ENCODE results near the gene ZFAND4. TPM values are rescaled to one million over a fixed set of nuclear protein-coding genes. Genes with fewer than 3 reads are reported as not detected.

ZFAND4 gene
- total RNA-seq, 1 donor from 2014 or later, result 18.7 TPM

DNA sequence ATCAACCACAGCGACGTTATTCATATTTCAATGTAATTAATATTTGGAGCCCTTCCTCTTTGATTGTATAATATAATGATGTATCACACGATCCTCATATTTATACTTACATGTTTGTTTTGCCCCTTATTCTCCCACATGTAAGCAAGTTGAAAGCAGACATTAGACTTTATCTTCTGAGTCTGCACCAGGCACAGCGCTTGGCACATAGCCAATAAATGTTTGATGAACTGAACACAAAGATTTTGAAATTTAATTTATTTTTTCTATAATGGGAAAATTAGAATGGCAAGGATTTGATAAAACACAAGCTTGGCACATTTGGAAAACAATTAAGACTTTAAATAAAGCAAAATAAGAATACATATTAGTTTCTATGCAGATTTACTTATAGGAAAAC is 31.6 kb downstream of the ZFAND4 start:
- H3K4me1 ChIP-seq, result no peaks in the 10 kb centered on the region
- DNase-seq, result no peak
- H3K4me3 ChIP-seq, result no peak overlapping the region
- ATAC-seq, result no peak
- no peaks in the 10 kb centered on the region for H3K36me3 ChIP-seq
- H3K27me3 ChIP-seq, result no peaks in the 10 kb centered on the region
- intact Hi-C loops (cut with DNase I), result no loop called here
- H3K27ac ChIP-seq, result no peak overlapping the region
- H3K9me3 ChIP-seq, result no peaks in the 10 kb centered on the region
- TF ChIP-seq, protein P1, sequence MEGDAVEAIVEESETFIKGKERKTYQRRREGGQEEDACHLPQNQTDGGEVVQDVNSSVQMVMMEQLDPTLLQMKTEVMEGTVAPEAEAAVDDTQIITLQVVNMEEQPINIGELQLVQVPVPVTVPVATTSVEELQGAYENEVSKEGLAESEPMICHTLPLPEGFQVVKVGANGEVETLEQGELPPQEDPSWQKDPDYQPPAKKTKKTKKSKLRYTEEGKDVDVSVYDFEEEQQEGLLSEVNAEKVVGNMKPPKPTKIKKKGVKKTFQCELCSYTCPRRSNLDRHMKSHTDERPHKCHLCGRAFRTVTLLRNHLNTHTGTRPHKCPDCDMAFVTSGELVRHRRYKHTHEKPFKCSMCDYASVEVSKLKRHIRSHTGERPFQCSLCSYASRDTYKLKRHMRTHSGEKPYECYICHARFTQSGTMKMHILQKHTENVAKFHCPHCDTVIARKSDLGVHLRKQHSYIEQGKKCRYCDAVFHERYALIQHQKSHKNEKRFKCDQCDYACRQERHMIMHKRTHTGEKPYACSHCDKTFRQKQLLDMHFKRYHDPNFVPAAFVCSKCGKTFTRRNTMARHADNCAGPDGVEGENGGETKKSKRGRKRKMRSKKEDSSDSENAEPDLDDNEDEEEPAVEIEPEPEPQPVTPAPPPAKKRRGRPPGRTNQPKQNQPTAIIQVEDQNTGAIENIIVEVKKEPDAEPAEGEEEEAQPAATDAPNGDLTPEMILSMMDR (IDR thresholded peaks at IDR 0.05), result no peak

DNA sequence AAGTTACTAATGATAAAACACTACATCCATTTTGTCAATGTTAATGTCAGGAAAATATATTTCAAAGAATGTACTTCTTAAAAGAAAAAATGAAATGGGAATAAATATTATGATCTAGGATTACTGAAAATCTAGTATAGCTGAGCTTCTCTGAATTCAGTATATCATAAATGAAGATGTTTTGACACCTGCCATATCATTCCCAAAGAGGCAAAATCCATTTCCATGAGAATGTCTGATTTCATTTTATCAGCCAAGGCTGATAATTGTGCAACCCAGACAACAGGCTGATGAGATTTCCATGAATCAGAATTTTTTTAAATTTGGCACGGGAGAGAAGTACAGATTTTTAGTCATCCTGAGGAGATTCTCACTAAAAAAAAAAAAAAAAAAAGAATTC is 32.5 kb downstream of the ZFAND4 start:
- no peaks in the 10 kb centered on the region for H3K9me3 ChIP-seq
- no peaks in the 10 kb centered on the region for H3K4me1 ChIP-seq
- intact Hi-C loops (cut with DNase I), result no loop called here
- no peaks in the 10 kb centered on the region for H3K27me3 ChIP-seq
- no peak overlapping the region for H3K27ac ChIP-seq
- DNase-seq (no peak), ATAC-seq (no peak)
- H3K36me3 ChIP-seq, result no peaks in the 10 kb centered on the region
- H3K4me3 ChIP-seq, result no peak overlapping the region
- TF ChIP-seq, protein P1 (IDR thresholded peaks at IDR 0.05), result no peak

DNA sequence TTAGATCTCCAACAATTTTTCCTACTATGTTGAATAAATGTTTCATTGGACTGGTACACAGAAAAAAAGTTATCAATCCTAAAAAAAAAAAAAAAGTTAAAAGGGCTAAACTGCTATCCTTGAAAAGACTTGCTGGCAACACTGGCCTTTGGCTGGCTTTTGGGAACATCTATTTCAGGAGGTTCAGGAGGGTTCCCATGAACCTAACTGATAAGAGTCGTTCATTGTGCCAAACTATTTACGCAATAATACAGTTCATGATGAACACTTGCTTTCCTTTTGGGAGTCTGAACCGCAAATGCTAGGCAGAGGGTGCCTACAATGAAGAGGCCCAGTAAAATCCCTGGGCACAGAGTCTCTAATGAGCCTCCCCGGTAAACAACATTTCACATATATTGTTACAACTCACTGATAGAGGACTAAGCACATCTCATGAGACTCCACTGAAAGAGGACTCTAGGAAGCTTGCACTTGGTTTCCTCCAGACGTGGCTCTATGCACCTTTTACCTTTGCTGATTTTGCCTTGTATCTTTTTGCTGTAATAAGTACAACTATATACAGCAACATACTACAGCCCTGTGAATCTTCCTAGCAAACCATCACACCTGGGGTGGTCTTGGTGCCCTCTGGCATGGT is 45.0 kb downstream of the ZFAND4 start:
- intact Hi-C loops (cut with DNase I), result no loop called here
- Histone ChIP-seq H3K9me3 (no peaks in the 10 kb centered on the region), H3K27ac (no peak overlapping the region), H3K4me3 (no peak overlapping the region), H3K4me1 (no peaks in the 10 kb centered on the region), H3K36me3 (peaks cover 12% of the 10 kb centered on the region), H3K27me3 (no peaks in the 10 kb centered on the region)
- no peak for ATAC-seq
- TF ChIP-seq, protein P1 (IDR thresholded peaks at IDR 0.05), result no peak
- no peak for DNase-seq

DNA sequence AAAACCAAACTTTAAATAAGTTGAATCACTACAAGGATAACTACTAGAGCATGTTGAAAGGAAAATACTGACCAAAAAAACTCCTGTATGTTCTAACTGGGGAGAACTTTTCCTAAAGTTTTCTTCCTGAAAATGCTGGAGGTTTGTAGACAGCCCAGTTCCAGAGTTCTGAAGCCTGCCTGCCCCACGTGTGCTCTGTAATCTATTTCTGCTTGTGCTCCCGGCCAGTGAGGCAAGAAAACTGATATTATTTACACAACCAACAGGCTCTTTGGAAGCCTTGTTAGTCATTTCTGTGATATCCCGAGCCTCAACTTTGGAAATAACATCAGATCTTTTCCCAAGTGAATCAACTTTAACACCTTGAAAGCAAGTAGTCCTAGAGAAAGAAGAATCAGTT is 46.7 kb downstream of the ZFAND4 start:
- no peaks in the 10 kb centered on the region for H3K9me3 ChIP-seq
- no peak overlapping the region for H3K4me3 ChIP-seq
- H3K27ac ChIP-seq, result no peak overlapping the region
- ATAC-seq (no peak), DNase-seq (no peak)
- peaks cover 12% of the 10 kb centered on the region for H3K36me3 ChIP-seq
- H3K4me1 ChIP-seq, result no peaks in the 10 kb centered on the region
- intact Hi-C loops (cut with DNase I), result no loop called here
- H3K27me3 ChIP-seq, result no peaks in the 10 kb centered on the region
- TF ChIP-seq, protein P1 (IDR thresholded peaks at IDR 0.05), result no peak

DNA sequence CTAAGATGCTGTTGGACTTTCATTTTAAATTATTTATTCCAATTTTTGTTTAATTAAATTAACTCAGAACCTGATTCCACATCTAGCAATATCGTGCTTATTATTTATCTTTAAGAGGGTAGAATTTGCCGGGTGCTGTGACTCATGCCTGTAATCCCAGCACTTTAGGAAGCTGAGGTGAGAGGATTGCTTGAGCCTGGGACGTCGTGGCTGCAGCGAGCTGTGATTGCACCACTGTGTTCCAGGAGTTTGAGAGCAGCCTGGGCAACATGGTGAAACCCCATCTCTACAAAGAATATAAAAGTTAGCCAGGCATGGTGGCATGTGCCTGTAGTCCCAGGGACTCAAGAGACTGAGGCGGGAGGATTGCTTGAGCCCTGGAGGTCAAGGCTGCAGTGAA is 47.8 kb downstream of the ZFAND4 start:
- TF ChIP-seq, protein P1 (IDR thresholded peaks at IDR 0.05), result no peak

DNA sequence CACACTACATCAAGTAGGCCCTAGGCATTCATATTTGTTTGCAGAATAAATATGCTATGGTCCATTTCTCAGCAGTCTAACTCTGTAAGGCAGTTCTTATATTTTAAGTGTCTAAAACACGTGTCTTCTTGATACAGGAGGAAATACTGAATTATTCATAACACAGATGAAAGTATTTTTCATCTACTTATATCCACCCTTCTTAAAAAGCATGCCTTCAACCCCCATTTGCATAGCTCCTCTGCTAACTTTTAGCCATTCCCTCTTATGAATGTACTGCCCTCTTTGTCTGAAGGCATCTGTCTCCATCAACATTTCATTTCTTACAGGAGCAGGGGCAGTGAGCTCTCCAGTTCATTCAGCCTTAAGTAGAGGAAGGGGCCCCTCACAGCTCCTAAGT is 57.7 kb downstream of the ZFAND4 start:
- H3K27ac ChIP-seq, result no peak overlapping the region
- H3K9me3 ChIP-seq, result no peaks in the 10 kb centered on the region
- H3K4me1 ChIP-seq, result no peaks in the 10 kb centered on the region
- TF ChIP-seq, protein P1 (IDR thresholded peaks at IDR 0.05), result no peak
- intact Hi-C loops (cut with DNase I), result no loop called here
- ATAC-seq (no peak), DNase-seq (no peak)
- H3K27me3 ChIP-seq, result no peaks in the 10 kb centered on the region
- H3K36me3 ChIP-seq, result peaks cover 9% of the 10 kb centered on the region
- H3K4me3 ChIP-seq, result no peak overlapping the region

More for the DNA sequence above, 47.8 kb downstream of the ZFAND4 start:
- H3K36me3 ChIP-seq, result peaks cover 12% of the 10 kb centered on the region
- no peak overlapping the region for H3K27ac ChIP-seq
- no peaks in the 10 kb centered on the region for H3K9me3 ChIP-seq
- H3K4me1 ChIP-seq, result no peaks in the 10 kb centered on the region
- no peaks in the 10 kb centered on the region for H3K27me3 ChIP-seq
- H3K4me3 ChIP-seq, result no peak overlapping the region
- DNase-seq (no peak), ATAC-seq (no peak)
- intact Hi-C loops (cut with DNase I), result no loop called here
